GM12891 (cell line): ENCODE measurements around the gene FGF4.

Experiments
- POLR2A ChIP-seq: IDR thresholded peaks from 2 replicates; pipeline ENCODE4 v1.6.1; 2011; ENCODE audit warnings: low read depth, low read length, control low read depth
- POLR2AphosphoS5 ChIP-seq: IDR thresholded peaks from 2 replicates; pipeline ENCODE4 v1.6.1; 2011; ENCODE audit warnings: low read depth, low read length, control low read depth
- TAF1 ChIP-seq: IDR thresholded peaks from 2 replicates; pipeline ENCODE4 v1.6.1; 2011; ENCODE audit warnings: low read depth, low read length, control low read depth

DNA sequence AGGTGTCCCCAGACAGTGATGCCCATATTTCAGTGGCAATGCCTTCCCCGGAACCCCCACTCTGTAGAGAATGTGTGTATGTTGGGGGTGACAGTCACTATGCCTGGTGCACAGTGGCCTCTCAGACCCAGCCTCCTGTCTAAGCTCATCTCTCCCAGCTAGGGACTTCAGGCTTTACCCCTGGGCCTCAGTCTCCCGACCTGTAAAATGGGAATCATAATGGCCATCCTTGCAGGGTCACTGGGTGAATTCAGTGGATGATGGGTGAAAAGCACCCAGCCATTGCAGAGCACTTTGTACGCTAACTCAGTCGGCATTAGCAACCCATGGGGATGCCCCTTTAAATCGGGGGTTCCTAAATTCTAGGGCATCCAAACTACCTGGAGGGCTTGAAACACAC, 25.1 kb upstream of the FGF4 start:
- no peak for TF ChIP-seq POLR2A
- no peak for TF ChIP-seq POLR2AphosphoS5
- TF ChIP-seq TAF1, result no peak
